GM21786 (cell line): ENCODE results near the gene MUL1.

Experiments used
- ATAC-seq: cut with Tn5 transposase; IDR thresholded peaks from one replicate; pipeline ENCODE4 v1.9.1; 2021; ENCODE audit not compliant: unreplicated experiment

MUL1 gene

DNA sequence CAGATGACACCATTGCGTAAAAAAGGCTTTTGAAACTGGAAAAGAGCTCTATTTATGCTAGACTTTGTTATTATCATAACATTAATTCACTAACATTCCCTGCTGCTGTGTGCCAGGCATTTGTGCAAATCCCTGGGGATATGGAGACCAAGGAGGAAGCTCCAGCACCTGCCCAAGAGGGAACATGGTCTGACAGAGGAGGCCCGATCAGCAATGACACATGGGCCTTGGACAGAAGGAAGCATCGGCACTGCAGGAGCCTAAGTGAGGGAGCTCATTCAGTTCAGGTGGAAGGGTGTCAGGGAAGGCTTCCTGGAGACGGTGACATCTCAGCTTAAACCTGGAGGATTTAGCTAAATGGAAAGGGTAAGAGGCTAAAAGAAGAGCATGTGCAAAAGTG, 35.8 kb downstream of the MUL1 start:
- ATAC-seq: no peak

- no peak for ATAC-seq
These were observed 37.8 kb downstream of the MUL1 start for GRCh38 chr1:20470194-20470593.

DNA sequence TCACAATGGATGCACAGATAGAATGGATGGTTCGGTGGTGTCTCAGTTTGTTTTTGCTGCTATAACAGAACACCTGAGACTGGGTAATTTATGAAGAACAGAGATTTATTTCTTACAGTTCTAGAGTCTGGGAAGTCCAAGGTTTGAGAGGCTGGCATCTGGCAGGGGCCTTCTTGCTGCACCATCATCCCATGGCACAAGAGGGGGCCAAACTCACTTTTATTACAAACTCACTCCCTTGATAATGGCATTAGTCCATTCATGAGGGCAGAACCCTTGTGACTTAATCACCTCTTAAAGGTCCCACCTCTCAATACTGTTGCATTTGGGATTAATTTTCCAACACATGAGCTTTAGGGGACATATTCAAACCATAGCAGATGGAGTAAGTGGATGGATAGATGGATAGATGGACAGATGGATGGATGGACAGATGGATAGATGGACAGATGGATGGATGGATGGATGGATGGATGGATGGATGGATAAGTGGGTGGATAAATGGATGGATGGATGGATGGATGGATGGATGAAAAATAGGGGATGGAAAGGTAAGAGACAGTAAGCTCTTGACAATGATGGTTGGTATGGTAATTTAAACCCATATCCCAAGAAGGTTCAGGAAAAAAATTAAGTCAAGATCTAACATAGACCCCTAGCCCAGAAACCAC, 38.4 kb downstream of the MUL1 start:
- ATAC-seq: no peak

GRCh38 chr1:20466273-20466672, 41.7 kb downstream of the MUL1 start:
- ATAC-seq: no peak

DNA sequence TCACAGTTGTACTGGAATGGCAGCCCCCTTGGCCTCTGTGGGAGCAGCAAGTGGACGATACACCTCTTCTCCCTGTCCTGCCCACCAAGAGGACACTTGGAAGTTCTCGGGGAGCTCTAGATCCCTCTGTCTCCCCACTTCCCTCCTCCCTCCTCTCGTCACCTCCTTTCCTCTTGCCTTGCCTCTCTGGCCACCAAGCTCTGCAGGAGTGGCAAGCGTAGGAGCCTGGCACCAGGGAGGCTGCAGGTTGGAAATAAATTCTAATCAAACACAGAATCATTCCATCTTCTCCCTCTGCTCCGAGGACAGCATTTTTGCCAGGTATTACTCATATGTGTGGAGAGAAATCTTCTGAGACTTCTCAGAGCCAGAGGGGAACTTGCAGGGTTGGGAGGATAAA, 42.8 kb downstream of the MUL1 start:
- ATAC-seq: no peak

DNA sequence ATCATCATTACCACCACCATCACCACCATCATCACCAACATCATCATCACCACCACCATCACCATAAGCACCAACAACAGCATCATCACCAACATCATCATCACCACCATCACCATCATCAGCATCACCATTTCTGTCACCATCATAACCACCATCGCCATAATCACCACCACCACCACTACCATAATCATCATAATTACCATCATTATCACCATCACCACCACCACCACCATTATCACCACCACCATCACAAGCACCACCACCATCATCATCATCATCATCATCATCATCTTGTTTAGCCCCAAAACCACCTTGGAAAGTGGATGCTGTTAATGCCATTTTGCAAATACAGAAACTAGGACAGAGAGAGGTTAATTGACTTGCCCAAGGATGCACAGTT, 44.4 kb downstream of the MUL1 start:
- ATAC-seq: no peak

DNA sequence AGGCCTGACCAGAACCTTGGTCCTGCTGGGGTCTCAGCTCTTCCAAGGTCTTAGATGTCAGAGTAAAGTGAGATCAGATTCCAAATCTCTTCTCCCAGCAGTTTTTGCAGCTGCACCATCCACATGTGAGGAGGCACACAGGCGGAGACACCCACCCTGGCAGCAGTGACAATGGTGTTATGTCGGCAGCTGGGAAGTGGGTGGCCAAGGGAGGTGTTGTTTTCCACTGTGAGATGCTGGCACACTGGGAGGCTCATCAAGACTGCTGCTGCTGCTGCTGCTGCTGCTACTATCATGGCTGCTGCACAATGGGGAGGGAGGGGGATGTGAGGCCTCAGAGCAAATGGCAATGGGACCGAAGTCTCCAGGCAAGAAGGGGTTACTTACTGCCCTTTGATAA, 45.6 kb downstream of the MUL1 start:
- ATAC-seq: no peak

DNA sequence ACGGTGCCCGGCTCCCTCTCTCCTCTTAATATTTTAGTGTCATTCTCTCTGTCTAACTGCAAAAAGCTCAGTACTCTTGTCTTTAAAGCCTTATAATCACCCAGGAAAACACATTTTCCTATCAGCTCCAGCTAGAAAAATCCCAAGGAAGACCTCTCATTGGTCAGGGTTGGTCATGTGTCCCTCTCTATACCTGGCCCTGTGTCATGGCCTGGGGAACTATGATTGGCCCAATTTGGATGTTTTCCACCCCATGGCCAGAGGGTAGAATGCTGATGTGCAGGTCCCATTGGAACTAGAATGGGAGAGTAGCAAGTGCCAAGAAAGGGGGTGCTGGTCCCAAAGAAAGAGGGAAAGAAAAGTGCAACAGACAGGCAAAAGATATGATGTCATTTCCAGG, 49.2 kb downstream of the MUL1 start:
- ATAC-seq: no peak

- no peak for ATAC-seq
These were observed 53.9 kb downstream of the MUL1 start for GRCh38 chr1:20454004-20454403.

- ATAC-seq: no peak
These were observed 58.1 kb downstream of the MUL1 start for GRCh38 chr1:20449735-20450311.
